Fibroblast of upper back skin (primary cell): ENCODE data around the gene CEMIP.

Source experiments
- DNase-seq: peaks from one replicate; pipeline ENCODE4 v3.0.0-alpha.2; 2013

CEMIP gene

DNA sequence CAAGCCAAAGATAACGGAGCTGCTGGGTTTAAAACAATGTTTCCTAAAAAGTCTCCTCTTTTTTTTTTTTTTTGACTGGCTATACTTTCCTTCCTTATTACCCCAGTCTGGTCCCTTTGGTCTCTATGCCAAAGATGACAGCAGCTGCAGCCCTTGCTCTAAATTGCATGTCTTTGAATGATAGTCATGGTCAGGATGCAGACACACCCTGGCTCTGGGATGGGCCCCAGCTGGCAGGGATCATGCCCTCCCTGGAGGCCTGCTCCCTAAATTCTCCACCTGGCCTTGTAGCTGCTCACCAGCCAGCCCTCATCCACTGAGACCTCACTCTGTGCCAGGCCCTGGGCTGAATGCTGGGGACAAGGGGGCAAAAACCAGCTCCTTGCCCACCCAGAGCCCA lies 114.6 kb downstream of the CEMIP start:
- peak; percentile 49 for DNase-seq

DNA sequence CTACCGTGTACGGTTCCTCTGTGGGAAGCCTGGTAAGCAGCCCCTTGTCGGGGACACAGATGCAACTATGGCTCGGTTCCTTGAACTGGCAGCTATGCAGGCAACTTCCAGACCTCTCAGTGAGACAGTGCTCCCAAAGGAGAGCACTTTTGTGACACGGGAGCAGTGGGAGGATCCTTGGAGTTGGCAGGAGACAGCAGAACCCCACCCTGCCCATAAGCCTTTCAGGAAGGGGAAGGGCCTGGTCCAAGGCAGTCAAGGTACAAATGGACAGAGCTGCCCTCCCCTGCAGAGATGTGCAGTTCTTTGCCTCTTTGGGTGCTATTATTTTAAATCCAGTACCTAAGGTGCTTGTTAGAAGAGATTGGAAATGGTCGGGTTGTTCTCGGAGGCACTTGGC lies 115.9 kb downstream of the CEMIP start:
- no peak for DNase-seq

DNA sequence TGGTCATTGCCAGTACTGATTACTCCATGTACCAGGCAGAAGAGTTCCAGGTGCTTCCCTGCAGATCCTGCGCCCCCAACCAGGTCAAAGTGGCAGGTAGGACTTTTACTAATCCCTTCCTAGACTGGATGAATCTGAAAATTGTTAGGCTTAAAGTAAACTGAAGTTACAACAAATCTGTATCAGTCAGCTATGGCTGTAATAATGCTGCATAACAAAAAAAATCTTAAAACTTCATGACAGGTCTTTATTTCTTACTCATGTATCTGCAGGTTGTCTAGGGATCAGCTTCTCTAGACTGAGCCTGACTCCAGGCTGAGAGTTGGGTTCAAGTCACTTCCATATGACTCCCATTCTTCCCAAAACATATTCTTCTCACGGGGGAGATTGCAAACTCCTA lies 116.8 kb downstream of the CEMIP start:
- DNase-seq = no peak

DNA sequence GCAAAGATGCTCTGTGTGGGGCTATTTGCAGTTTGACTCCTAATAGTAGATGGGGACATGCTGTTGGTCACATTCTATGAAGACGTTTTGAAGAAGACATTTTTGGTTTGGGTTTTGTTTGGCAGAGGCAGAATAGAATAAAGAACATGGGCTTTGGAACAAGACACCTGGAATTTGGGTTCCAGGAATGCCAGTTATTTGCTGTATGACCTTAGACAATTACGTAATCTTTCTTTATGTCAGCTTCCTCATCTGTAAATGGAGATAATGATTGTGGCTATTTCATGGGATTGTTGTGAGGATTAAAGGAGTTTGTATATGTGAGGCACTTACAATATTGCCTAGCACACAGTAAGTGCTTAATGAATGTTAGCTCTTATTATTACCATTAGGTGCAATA lies 118.9 kb downstream of the CEMIP start:
- DNase-seq = peak; percentile 27

DNA sequence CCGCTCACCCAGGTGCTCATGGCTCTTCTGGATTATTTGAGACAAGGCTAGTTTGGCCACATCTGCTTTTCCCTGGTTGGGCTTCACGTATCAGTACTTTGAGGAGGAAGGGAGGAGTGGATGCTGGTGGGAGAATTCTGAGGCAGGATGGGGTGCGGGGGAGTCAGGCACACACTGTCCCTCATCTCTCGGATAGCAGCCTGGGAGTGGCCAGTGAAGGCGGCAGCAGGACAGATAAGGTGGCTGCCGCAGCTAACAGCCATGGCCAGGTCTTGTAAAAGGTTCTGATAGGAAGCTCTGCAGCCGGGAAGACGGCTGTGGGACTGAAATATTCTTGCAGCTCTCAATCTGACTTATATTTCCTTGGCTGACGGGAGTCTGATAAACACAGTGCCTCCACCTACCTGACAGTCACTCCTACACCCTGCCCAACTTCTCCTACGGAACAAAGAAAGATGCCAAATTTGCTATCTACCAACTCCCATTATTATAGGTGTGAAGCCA lies 123.2 kb downstream of the CEMIP start:
- no peak for DNase-seq

DNA sequence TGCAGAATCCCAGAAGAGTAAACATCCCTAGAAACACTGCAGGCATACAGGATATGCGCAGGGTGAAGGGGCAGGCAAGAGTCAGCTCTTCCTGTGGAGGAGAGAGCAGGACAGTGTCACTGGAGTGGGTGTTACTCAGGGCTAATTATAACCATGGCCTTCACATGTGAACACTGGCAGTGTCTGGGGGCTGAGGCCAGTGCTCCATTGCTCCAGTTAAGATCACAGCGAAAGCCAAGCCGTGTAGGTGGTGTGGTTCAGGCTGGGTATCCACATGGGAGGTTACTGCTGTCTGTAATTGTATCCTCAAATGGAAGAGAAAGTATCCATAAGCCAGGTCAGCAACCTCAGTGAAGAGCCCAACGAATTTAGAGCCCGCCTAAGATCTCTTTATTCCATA lies 125.8 kb downstream of the CEMIP start:
- no peak for DNase-seq

DNA sequence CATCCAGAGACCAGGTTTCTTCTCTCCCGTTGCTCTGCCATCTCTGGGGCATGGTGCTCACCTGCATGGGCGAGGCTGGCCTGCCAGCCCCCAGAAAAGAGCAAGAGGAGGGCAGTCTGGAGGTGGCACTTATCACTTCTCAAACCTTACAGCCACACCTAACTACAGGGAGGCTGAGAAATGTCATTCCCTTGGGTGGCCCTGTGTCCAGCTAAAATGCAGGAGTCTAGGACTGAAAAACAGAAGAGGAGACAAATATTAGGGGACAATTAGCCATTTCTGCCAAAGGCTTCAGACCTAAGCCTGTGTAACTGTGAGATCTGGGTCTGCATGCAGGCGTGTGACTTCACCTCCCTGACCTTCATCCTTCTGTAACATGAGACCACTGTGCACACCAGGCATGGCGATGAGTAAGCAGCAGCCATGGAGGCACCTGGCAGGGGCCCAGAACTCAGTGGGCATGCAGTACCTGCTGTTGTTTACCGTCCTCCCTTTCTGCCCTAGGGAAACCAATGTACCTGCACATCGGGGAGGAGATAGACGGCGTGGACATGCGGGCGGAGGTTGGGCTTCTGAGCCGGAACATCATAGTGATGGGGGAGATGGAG lies 127.1 kb downstream of the CEMIP start:
- DNase-seq = peak; percentile 37

DNA sequence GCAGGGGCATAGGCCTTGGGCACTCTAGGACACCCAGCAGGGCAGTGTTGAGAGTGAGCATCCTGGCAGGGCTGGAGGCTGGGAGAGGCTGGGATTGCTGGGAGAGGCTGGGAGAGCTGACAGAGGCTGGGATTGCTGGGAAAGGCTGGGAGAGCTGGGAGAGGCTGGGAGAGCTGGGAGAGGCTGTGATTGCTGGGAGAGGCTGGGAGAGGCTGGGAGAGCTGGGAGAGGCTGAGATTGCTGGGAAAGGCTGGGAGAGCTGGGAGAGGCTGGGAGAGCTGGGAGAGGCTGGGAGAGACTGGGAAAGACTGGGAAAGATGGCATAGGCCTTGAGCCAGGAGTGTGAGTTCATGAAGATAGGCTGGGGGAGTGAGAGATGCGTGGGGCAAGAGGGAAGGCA lies 132.7 kb downstream of the CEMIP start:
- DNase-seq = no peak

DNA sequence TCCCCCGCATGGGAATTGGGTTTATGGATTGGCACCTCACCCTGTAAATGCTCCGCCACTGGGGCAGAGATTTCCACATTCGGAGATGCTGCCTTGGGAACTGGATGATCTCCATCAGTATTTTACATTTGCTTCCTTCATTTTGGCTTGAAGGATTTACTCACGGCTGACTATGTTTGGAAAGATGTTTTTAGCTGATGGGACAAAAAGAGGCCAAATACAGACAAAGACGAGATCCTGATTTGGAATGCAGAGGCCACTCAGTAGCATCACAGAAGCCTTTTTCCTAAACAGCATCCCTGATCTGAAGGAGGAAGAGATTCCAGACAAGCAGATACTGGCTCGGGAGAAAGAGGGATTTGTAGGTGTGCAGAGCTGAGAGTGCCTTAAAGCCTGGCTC lies 133.5 kb downstream of the CEMIP start:
- DNase-seq = no peak

DNA sequence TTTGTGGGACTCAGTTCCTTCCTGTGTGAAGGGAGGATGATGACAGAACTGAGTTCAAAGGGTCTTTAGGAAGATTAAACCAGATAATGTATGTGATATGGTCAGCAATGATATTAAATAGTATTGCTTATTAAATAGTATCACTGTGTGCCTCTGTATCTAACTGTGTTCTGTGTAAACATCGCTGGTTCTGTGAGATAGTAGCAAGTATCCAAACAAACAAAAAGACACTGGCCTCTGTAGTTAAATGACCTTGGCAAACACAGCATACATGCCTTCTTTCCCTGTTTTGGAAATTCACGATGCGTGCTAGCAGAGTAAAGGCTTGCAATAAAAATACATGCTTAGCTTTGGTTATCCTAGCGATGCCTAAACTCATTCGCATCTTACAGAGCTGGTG lies 134.4 kb downstream of the CEMIP start:
- no peak for DNase-seq

DNA sequence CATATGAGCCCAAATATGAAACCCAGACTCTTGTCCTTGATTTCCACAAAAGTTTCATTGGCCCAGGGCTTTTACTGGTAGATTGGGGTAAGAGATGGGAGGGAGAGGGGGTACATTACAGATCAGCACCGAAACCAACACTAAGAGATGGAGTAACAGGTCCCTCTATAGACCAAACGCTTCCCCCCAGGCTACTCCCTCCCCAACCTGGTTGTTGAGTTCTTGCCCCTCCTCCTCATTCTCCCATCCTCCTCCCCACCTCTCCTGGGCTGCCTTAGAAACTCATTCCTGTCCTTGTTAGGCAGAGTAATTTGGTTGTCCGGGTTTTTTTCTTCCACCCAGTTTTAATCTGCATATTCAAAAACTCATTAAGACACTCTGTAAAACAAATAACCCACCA lies 136.3 kb downstream of the CEMIP start:
- DNase-seq = no peak

DNA sequence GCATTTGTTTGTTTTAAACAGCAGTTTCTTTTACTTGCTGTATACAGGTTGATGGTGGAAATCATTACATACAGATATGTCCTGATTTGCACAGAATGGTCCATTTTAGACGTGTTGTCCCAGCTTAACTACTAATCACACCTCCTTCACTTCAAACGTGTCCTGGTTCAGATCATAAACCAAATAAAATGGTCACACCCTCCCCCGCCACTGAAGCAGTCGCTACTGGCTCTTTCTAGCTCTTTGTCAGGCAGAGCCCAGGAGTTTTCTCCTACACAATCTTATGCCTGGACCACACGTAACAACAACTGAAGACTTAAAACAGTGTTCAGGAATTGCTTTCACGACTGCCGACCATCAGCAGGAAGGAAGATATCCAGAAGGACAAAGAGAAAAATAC lies 136.9 kb downstream of the CEMIP start:
- DNase-seq = no peak

DNA sequence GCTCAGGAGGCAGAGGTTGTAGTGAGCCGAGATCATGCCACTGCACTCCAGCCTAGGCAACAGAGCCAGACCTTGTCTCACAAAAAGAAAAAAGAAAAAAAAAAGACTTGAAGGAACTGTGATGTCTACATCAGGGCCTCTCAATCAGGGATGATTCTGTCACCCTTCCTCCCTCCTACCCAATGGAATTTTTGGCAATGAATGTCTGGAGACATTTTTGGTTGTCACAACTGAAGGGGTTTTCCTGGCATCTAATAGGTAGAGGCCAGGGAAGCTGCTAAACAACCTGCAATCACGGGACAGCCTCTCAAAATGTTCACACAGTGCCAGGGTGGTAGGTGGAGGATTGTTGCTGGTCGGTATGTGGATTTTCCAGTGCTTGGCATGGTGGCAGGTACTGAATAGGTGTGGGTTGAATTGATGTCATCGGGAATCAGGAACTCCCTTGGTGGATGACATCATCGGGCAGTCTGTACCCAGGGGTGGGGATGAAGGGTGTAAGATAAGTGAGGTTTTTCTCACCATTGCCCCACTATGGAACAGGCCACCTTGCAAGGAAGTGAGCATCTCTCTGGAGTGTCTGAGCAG lies 139.1 kb downstream of the CEMIP start:
- no peak for DNase-seq

DNA sequence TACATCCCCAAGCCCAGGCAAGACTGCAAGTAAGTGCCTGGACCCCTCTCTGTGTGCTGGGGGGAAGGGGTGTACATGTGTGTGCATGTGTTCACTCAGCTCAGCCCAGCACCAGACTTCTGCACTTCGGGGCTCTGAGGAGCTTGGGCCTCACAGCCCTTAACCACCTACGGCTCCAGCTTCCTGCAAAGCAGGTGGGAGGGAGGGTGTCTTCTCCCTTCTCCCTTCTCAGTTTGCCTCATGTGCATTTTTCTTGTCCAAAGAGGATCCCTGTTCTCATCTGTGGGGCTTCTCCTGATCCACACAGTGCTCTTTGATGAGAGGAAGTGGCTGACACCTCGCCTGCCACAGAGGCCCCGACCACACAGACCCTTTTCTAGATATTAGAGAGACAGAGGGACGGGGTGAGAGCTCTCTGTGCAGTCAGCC lies 141.1 kb downstream of the CEMIP start:
- no peak for DNase-seq

DNA sequence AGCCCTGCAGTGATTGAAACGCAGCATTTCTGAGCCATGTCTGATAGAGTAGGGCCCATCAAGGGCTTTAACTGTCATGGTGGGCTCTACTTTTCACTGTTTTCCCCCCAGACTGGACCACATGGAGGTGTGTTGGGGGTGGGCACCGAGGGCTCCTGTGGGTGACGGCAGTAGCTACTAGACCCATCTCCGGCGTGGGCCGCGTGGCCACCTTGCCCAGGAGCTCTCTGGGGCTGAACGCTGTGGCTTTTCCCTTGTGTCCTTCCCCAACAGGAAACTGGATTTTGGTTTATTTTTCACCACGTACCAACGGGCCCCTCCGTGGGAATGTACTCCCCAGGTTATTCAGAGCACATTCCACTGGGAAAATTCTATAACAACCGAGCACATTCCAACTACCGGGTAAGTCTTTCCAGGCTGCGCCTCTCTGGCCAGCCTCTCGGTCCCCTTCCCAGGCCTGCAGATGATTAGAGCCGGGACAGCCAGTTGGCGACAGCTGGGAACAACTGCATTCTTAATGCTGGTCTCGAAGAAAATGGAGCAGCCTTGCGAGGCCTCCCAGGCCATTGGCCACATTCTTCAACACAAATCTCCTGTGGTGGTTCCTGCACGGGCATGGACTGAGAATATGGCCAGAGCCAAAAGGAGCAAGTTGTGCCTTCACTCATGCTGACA lies 142.7 kb downstream of the CEMIP start:
- no peak for DNase-seq

DNA sequence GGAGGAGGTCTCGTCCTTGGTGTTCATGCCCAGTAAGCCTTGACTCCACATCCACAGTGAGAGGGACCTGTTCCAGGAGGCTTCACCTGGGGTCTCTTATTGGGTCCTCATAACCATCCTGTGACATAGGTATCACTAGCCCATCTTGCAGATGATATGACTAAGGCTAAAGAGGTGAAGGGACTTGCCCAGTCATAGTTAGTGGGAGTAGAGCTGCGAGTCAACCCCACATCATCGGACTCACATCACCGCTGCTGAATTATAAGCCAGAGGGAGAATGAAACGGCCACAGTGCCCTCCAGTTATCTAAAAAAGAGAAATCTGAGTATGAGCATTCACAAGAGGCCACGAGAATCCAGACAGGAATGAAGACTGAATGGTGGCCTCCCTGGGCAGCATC lies 144.5 kb downstream of the CEMIP start:
- DNase-seq = no peak

DNA sequence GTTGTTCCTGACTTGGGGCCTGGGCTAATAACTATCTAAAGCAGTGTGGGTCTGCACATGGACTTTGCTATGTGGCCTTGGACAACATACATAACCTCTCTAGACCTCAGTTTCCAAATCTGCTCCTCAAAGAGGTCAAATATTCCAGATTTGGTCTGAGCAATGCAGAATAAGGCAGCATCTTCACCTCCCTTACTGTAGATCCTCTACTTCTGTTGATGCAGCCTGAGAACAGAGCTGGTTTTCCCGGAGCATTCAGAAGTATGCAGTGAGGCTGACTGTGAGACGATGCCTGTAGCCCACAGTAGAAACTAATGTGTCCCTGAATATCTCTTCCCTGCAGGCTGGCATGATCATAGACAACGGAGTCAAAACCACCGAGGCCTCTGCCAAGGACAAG lies 145.1 kb downstream of the CEMIP start:
- DNase-seq = no peak

DNA sequence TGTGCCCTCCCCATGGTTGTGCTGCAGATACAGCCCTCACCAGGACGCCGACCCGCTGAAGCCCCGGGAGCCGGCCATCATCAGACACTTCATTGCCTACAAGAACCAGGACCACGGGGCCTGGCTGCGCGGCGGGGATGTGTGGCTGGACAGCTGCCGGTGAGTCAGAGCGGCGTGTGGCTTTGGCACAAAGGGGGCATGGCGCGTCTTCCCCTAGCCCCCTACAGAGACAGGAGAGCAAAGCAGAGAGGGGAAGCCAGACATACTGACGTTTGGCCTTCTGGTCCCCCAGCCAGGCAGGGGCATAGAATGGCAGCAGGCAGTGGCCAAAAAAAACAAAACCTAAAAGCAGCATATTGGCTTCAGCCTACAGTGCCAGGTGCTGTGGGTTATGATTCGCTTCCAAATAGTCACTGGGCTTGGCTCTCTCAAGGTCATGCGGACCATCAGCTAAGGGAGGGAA lies 146.5 kb downstream of the CEMIP start:
- no peak for DNase-seq

DNA sequence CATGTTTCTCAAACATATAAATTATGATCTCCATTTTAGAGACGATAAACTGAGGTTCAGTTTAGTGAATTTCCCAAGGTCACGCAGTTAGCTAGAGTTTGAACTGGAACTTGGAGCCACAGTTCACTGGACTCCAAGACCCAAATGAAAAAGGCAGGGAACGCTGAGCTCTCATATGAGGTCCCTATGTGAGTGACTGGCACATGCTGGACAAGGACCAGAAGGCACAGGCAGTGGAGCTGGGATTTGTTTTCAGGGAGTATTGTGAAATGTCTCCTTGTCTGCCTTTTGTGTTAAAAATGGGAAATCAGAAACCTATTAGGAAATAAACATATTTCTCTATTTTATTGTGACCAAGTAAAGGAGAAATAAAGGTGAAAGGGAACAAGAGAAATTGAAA lies 147.0 kb downstream of the CEMIP start:
- DNase-seq = no peak

DNA sequence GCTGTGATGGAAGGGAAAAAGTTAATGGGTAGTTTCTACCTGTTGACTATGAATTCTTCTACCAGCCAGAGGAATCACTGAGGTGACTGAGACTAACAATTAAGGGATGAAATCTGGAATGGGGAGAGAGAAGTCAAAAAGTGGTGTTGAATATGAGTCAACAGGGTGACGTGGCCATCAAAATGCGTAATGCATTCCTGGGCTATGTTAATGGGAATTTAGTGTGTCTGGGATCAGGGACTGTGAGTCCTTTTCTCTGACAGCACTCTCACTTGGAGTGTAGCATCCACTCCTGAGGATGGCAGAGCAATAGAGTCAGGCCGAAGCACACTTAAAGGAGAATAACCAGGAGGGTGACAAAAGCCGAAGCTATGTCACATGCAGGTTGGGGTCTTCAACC lies 150.1 kb downstream of the CEMIP start:
- DNase-seq = peak; percentile 70

DNA sequence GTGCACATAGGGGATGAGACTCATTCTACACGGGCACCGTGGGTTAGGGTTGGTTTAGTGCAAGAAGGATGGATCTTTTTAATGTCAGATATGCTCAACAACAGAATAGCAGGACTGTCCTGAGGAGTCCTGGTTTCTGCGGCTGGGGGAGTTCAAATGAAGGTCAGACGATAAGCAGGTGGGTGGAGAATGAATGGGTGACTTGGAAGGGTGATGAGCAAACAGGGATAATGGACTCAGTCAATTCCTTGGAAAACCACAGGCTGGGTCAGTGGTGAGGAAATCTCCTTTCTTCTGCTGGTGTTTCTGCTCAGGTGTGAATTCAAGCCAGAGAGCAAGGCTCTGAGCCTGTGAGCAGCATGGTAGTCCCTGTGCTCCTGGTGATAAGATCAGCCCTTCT lies 150.5 kb downstream of the CEMIP start:
- DNase-seq = peak; percentile 21

DNA sequence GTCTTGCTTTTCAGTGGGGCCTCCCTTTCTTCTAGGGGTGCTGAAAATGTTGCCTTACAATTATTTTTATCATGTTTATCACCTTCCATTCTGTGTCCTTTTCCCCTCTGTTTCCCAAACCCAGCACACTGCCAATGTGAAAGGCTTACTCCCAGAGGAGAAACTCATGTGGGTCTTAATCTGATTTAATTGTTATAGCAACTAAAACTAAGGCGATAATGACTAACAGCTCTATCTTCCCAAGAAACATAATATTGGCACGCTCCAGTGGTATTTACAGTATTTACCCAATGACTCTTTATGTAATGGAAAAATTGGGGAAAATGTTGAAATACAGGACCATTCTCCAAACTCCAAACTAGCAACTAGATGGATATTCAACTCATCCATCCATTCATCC lies 152.0 kb downstream of the CEMIP start:
- no peak for DNase-seq

DNA sequence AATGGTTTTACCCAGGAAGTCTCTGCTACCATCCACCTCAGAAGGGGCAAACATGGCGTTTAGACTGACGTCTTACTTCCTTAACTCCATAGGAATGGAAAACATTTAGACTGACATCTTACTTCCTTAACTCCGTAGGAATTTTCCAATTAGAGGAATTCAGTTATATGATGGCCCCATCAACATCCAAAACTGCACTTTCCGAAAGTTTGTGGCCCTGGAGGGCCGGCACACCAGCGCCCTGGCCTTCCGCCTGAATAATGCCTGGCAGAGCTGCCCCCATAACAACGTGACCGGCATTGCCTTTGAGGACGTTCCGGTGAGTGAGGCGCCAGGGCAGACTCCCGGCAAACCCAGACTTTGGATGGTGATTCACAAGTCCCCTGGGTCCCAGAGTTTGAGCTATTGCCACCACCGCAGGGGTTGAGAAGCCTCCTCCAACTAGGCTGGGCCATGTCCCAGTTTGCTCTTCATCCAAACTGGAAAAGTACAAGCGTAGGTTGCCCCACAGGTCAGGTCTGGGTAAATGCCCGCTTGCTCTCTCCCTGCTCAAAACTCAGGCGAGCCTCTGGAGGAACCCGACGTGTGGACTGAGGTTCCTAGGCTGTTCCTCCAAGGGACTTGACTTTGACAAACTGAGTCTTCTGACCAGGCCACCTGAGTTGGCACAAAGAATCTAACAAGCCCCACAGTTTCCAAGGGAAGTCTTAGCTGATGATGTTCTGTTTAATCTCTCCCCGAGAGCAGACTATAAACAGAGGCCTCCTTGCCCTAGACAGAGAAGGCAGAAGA lies 152.7 kb downstream of the CEMIP start:
- DNase-seq = no peak

DNA sequence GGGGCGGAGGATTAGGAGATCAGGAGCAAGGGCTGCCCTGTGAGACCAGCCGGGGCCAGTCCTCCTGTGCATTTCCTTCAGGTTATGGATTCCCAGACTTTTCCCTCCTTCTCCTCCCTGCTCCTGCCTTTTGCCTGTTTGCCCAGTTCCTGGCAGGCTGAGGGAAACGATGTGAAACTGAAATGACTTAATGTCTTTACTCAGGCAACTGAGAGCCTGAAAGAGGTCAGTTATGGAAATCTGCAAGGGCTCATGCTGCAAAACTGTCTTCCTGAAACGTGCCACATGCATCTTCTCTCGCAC lies 153.3 kb downstream of the CEMIP start:
- no peak for DNase-seq
